GM21717 (cell line): Measurements from ENCODE around the gene ZDHHC1.
"Not testable (repeated sequence)": the region's sequence is repeated elsewhere in the genome, so short reads cannot be mapped to it uniquely, and the experiment has no call there.

Experiments used
- ATAC-seq: cut with Tn5 transposase; IDR thresholded peaks from one replicate; pipeline ENCODE4 v1.9.1; 2021; ENCODE audit warnings: mild to moderate bottlenecking, moderate library complexity; ENCODE audit not compliant: unreplicated experiment

The ZDHHC1 gene

GRCh38 chr16:67431775-67432505, 15.7 kb upstream of the ZDHHC1 start:
- no peak for ATAC-seq

- ATAC-seq: no peak
Observed at GRCh38 chr16:67430977-67431774, 14.9 kb upstream of the ZDHHC1 start, which contains the start of gene HSD11B2. Gene HSD11B2, plus strand, starts transcription at chr16:67431121. Its CDS starts 128 bp downstream, at chr16:67431249.

- ATAC-seq: no peak
Observed at GRCh38 chr16:67430504-67430976, 14.3 kb upstream of the ZDHHC1 start.

GRCh38 chr16:67429799-67430503, 13.7 kb upstream of the ZDHHC1 start:
- ATAC-seq: no peak

GRCh38 chr16:67429053-67429798, 12.9 kb upstream of the ZDHHC1 start:
- ATAC-seq: no peak

GRCh38 chr16:67428146-67428731, 12.0 kb upstream of the ZDHHC1 start:
- ATAC-seq: no peak

- no peak for ATAC-seq
Observed at GRCh38 chr16:67426950-67427349, 10.7 kb upstream of the ZDHHC1 start.

GRCh38 chr16:67426022-67426421, 9.7 kb upstream of the ZDHHC1 start:
- ATAC-seq: no peak

- no peak for ATAC-seq
Observed at GRCh38 chr16:67425580-67425979, 9.3 kb upstream of the ZDHHC1 start.

- ATAC-seq: no peak
Observed at GRCh38 chr16:67425061-67425460, 8.8 kb upstream of the ZDHHC1 start.

- no peak for ATAC-seq
Observed at GRCh38 chr16:67424261-67424615, 8.0 kb upstream of the ZDHHC1 start.

GRCh38 chr16:67423611-67424260, 7.5 kb upstream of the ZDHHC1 start:
- ATAC-seq: no peak

GRCh38 chr16:67423015-67423414, 6.7 kb upstream of the ZDHHC1 start:
- ATAC-seq: no peak

- ATAC-seq: no peak
Observed at GRCh38 chr16:67421030-67421429, 4.8 kb upstream of the ZDHHC1 start.

GRCh38 chr16:67419931-67420330, 3.7 kb upstream of the ZDHHC1 start:
- no peak for ATAC-seq

- ATAC-seq: no peak
Observed at GRCh38 chr16:67419502-67419901, 3.2 kb upstream of the ZDHHC1 start.

- ATAC-seq: no peak
Observed at GRCh38 chr16:67417333-67418061, 1.2 kb upstream of the ZDHHC1 start.

- ATAC-seq: not testable (repeated sequence)
Observed at GRCh38 chr16:67415421-67415820, 856 bp downstream of the ZDHHC1 start.
